Fibroblast of skin of right quadriceps (primary cell): Measurements from ENCODE around the gene GSTT2B.
"Not testable (repeated sequence)": the region's sequence is repeated elsewhere in the genome, so short reads cannot be mapped to it uniquely, and the experiment has no call there.

ENCODE experiments used
- DNase-seq: peaks from one replicate; pipeline ENCODE4 v3.0.0-alpha.2; 2013

GSTT2B gene

GRCh38 chr22:23961084-23961771 is at the start of gene GSTT2B:
Gene GSTT2B, minus strand, starts transcription at chr22:23961195. Its CDS starts 64 bp downstream, at chr22:23961131.
- not testable (repeated sequence) for DNase-seq

GRCh38 chr22:24010018-24010391 is 49.0 kb upstream of the GSTT2B start:
- no peak for DNase-seq

- DNase-seq: no peak
Measured at GRCh38 chr22:24009227-24010017, 48.4 kb upstream of the GSTT2B start.

- DNase-seq: no peak
Measured at GRCh38 chr22:24008381-24009226, 47.6 kb upstream of the GSTT2B start.

GRCh38 chr22:24008022-24008283 is 47.0 kb upstream of the GSTT2B start:
- DNase-seq: no peak

GRCh38 chr22:24007253-24008021 is 46.4 kb upstream of the GSTT2B start:
- DNase-seq: no peak

- DNase-seq: no peak
Measured at GRCh38 chr22:24006914-24007214, 45.9 kb upstream of the GSTT2B start.

GRCh38 chr22:24006207-24006913 is 45.4 kb upstream of the GSTT2B start:
- no peak for DNase-seq

GRCh38 chr22:24005201-24005600 is 44.2 kb upstream of the GSTT2B start, which contains the start of gene GSTT4:
Gene GSTT4, minus strand, starts transcription at chr22:24005453. Its CDS starts 97 bp downstream, at chr22:24005356.
- no peak for DNase-seq

- no peak for DNase-seq
Measured at GRCh38 chr22:24003887-24004286, 42.9 kb upstream of the GSTT2B start.

GRCh38 chr22:24002851-24003250 is 41.9 kb upstream of the GSTT2B start:
- DNase-seq: no peak

- no peak for DNase-seq
Measured at GRCh38 chr22:24002272-24002671, 41.3 kb upstream of the GSTT2B start.

GRCh38 chr22:24001314-24001713 is 40.3 kb upstream of the GSTT2B start:
- no peak for DNase-seq

GRCh38 chr22:23999779-24000178 is 38.8 kb upstream of the GSTT2B start:
- DNase-seq: not testable (repeated sequence)

- no peak for DNase-seq
Measured at GRCh38 chr22:23997092-23997491, 36.1 kb upstream of the GSTT2B start.

- DNase-seq: not testable (repeated sequence)
Measured at GRCh38 chr22:23993581-23994177, 32.7 kb upstream of the GSTT2B start.

- not testable (repeated sequence) for DNase-seq
Measured at GRCh38 chr22:23993080-23993479, 32.1 kb upstream of the GSTT2B start.

- DNase-seq: not testable (repeated sequence)
Measured at GRCh38 chr22:23989583-23990244, 28.7 kb upstream of the GSTT2B start.

- DNase-seq: not testable (repeated sequence)
Measured at GRCh38 chr22:23986538-23987178, 25.7 kb upstream of the GSTT2B start.

- DNase-seq: not testable (repeated sequence)
Measured at GRCh38 chr22:23986089-23986488, 25.1 kb upstream of the GSTT2B start.

- peak; percentile 19 for DNase-seq
Measured at GRCh38 chr22:23984430-23984829, 23.4 kb upstream of the GSTT2B start.
